CD14-positive monocyte (primary cell): ENCODE data around the gene INPP5A. TPM values are rescaled to one million over a fixed set of nuclear protein-coding genes. Genes with fewer than 3 reads are reported as not detected.

Experiments used
- DNase-seq, 3 donors: peaks; one replicate each; pipeline ENCODE4 v3.0.0-alpha.2; 2011 to 2022
- H2AFZ ChIP-seq: 2 replicates; pipeline ENCODE4 v1.6.0; 2012; ENCODE audit warnings: mild to moderate bottlenecking, low read depth, low read length, inconsistent platforms; ENCODE audit not compliant: insufficient read depth, poor library complexity, severe bottlenecking
- H3K27ac ChIP-seq, 2 donors: 1 replicate in 1 of 2; 2 replicates in 1 of 2; pipeline ENCODE4 v1.5.1; 2012 to 2013; ENCODE audit warnings: low read length in 2 of 2, control low read depth in 1 of 2, inconsistent platforms in 1 of 2, low read depth in 1 of 2, mild to moderate bottlenecking in 1 of 2
- H3K27me3 ChIP-seq, 2 donors: one replicate each; pipeline versions ENCODE4 v1.6.0 to v1.6.1; 2011 to 2013; ENCODE audit warnings: low read length in 2 of 2; ENCODE audit not compliant: control insufficient read depth in 2 of 2, insufficient read depth in 2 of 2
- H3K36me3 ChIP-seq, 2 donors: replicated peaks in 1 of 2; 1 replicate in 1 of 2; 2 replicates in 1 of 2; pipeline versions ENCODE4 v1.5.1 to v1.6.1; 2012 to 2013; ENCODE audit warnings: low read length in 2 of 2, control low read depth in 1 of 2, inconsistent platforms in 1 of 2, mild to moderate bottlenecking in 1 of 2; ENCODE audit not compliant: insufficient read depth in 2 of 2, control insufficient read depth in 1 of 2
- H3K4me1 ChIP-seq, 2 donors: 1 replicate in 1 of 2; 2 replicates in 1 of 2; pipeline versions ENCODE4 v1.5.1 to v1.6.1; 2012 to 2013; ENCODE audit warnings: low read length in 2 of 2, control low read depth in 1 of 2, inconsistent platforms in 1 of 2, mild to moderate bottlenecking in 1 of 2, moderate library complexity in 1 of 2; ENCODE audit not compliant: insufficient read depth in 2 of 2, control insufficient read depth in 1 of 2
- H3K4me2 ChIP-seq: replicated peaks from 2 replicates; pipeline ENCODE3; 2012; ENCODE audit warnings: low read length, moderate library complexity, mild to moderate bottlenecking; ENCODE audit not compliant: poor library complexity, severe bottlenecking; ENCODE audit errors: extremely low read depth
- H3K4me3 ChIP-seq, 3 experiments: fragments of 200-600 bp in 1 of 3; sonication (generic) in 1 of 3; replicated peaks in 1 of 3; 1 replicate in 2 of 3; 2 replicates in 1 of 3; pipeline ENCODE4 v1.5.1; 2011 to 2013; ENCODE audit warnings: low read length in 3 of 3, mild to moderate bottlenecking in 3 of 3, control low read depth in 2 of 3, low read depth in 2 of 3, inconsistent platforms in 1 of 3, moderate library complexity in 1 of 3
- H3K79me2 ChIP-seq: 2 replicates; pipeline ENCODE4 v1.6.0; 2012; ENCODE audit warnings: mild to moderate bottlenecking, control low read depth, inconsistent platforms, low read length, moderate library complexity; ENCODE audit not compliant: insufficient read depth
- H3K9ac ChIP-seq: 2 replicates; pipeline ENCODE4 v1.6.0; 2017; ENCODE audit warnings: low read length, mild to moderate bottlenecking; ENCODE audit not compliant: insufficient read depth, poor library complexity, severe bottlenecking
- H3K9me3 ChIP-seq, 2 donors: replicated peaks in 1 of 2; 1 replicate in 1 of 2; 2 replicates in 1 of 2; pipeline versions ENCODE4 v1.5.1 to v1.6.1; 2012 to 2013; ENCODE audit warnings: low read length in 2 of 2, control low read depth in 1 of 2; ENCODE audit not compliant: control insufficient read depth in 1 of 2, insufficient read depth in 1 of 2
- H4K20me1 ChIP-seq: 2 replicates; pipeline ENCODE4 v1.6.0; 2012; ENCODE audit warnings: mild to moderate bottlenecking, low read length, control low read depth, moderate library complexity; ENCODE audit not compliant: insufficient read depth
- H3K27ac Mint-ChIP-seq, 7 donors: one replicate each; pipeline ENCODE4 v1.8.0; 2020; ENCODE audit warnings: mild to moderate bottlenecking in 7 of 7, mixed read lengths in 7 of 7, moderate library complexity in 6 of 7, inconsistent platforms in 2 of 7
- H3K27me3 Mint-ChIP-seq, 3 donors: one replicate each; pipeline ENCODE4 v1.8.0; 2021 to 2022; ENCODE audit warnings: low read depth in 3 of 3, mild to moderate bottlenecking in 3 of 3, mixed read lengths in 3 of 3, moderate library complexity in 3 of 3, inconsistent platforms in 1 of 3
- H3K36me3 Mint-ChIP-seq, 2 donors: one replicate each; pipeline ENCODE4 v1.8.0; 2020; ENCODE audit warnings: mixed read lengths in 2 of 2, inconsistent platforms in 1 of 2, mild to moderate bottlenecking in 1 of 2
- H3K4me1 Mint-ChIP-seq: one replicate; pipeline ENCODE4 v1.8.0; 2020; ENCODE audit warnings: mild to moderate bottlenecking, mixed read lengths
- H3K4me3 Mint-ChIP-seq, 2 donors: one replicate each; pipeline ENCODE4 v1.8.0; 2020; ENCODE audit warnings: mild to moderate bottlenecking in 2 of 2, mixed read lengths in 2 of 2, moderate library complexity in 1 of 2
- H3K9me3 Mint-ChIP-seq, 7 donors: one replicate each; pipeline ENCODE4 v1.8.0; 2020 to 2022; ENCODE audit warnings: mixed read lengths in 7 of 7, mild to moderate bottlenecking in 6 of 7, moderate library complexity in 6 of 7, inconsistent platforms in 2 of 7
- WGBS: methylation state at CpG from one replicate; pipeline ENCODE4 v1.1.5; 2013; ENCODE audit warnings: missing lambda C conversion rate; ENCODE audit not compliant: insufficient coverage; 5-methylcytosine and 5-hydroxymethylcytosine counted together
- intact Hi-C, 2 donors: fragments of 100-400 bp; cut with micrococcal nuclease; formaldehyde crosslinking; loops; one replicate each; pipeline versions ENCODE4 v1.15.0 to v1.15.1; 2023
- polyA plus RNA-seq, 3 donors: library from polyadenylated mRNA; depleted of rRNA in 1 of 3; unstranded in 2 of 3; stranded (reverse) in 1 of 3; fragments of 300-500 nt in 2 of 3; fragments of >200 nt in 1 of 3; fragmentation: Illumina TruSeq in 2 of 3; gene quantifications; 1 replicate in 2 of 3; 2 replicates in 1 of 3; pipeline ENCODE4 v1.2.3, GENCODE V29; 2012 to 2021
- TF ChIP-seq, protein P1 (sequence below): fragments of 200-600 bp; IDR thresholded peaks from one replicate; pipeline ENCODE4 v1.8.0; 2022; ENCODE audit warnings: antibody characterized with exemption, mild to moderate bottlenecking

The INPP5A gene
- polyA plus RNA-seq, 3 donors = 0.87 to 17.2 (median 2.9) TPM

DNA sequence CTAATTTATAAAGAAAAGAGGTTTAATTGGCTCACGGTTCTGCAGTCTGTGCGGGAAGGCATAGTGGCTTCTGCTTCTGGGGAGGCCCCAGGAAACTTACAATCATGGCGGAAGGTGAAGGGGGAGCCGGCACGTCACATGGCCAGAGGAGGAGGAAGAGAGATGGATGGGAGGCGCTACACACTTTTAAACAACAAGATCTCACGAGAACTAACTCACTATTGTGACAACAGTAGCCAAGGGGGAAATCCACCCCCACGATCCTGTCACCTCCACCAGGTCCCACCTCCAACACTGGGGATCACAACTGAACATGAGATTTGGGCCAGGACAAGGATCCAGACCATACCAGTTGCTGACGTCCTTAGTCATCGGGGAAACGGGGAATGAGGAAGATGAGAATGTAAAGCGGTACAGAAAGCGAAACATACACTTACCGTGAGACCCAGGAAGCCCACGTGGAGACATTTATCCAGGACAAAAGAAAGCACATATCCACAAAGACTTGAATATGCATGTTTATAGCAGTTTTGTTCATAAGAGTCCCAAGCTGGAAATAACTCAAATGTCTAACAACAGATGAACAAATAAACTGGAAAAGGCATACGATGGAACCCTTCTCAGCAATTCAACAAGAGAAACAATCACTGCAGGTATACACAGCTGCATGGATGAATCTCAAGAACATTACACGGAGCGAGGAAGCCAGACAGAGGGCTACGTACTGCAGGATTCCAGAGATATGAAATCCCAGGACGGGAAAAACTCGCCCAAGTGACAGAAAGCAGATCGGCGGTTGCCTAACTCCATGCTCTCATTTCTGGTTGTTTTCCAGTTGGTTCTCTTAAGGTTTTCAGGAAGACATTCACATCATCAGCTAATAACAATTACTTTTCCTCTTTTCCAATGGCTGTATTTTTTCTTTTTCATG is 26.2 kb upstream of the INPP5A start:
- H3K9ac ChIP-seq = no peak overlapping the region
- TF ChIP-seq, protein P1, sequence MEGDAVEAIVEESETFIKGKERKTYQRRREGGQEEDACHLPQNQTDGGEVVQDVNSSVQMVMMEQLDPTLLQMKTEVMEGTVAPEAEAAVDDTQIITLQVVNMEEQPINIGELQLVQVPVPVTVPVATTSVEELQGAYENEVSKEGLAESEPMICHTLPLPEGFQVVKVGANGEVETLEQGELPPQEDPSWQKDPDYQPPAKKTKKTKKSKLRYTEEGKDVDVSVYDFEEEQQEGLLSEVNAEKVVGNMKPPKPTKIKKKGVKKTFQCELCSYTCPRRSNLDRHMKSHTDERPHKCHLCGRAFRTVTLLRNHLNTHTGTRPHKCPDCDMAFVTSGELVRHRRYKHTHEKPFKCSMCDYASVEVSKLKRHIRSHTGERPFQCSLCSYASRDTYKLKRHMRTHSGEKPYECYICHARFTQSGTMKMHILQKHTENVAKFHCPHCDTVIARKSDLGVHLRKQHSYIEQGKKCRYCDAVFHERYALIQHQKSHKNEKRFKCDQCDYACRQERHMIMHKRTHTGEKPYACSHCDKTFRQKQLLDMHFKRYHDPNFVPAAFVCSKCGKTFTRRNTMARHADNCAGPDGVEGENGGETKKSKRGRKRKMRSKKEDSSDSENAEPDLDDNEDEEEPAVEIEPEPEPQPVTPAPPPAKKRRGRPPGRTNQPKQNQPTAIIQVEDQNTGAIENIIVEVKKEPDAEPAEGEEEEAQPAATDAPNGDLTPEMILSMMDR = no peak
- Mint-ChIP-seq H3K36me3 (no peaks in the 10 kb centered on the region), H3K9me3 (peaks cover 5 to 13% (median 8%) of the 10 kb centered on the region in 7 donors), H3K4me3 (peak overlapping the region; percentile 32 to 72), H3K27ac (peak overlapping the region in 5 of 7 donors; percentile 53 to 80 (median 73)), H3K27me3 (peaks cover 1 to 8% (median 5%) of the 10 kb centered on the region in 3 donors), H3K4me1 (peaks cover 18% of the 10 kb centered on the region)
- H2AFZ ChIP-seq = no peak overlapping the region
- no peaks in the 10 kb centered on the region for H3K36me3 ChIP-seq
- H3K79me2 ChIP-seq = no peaks in the 10 kb centered on the region
- H3K4me2 ChIP-seq = no peak overlapping the region
- H3K4me1 ChIP-seq = peaks cover 5 to 11% of the 10 kb centered on the region in 2 donors
- intact Hi-C loops = no loop called here
- DNase-seq = peak; percentile 16 to 64 (median 47)
- WGBS = 87% methylated on average over 11 of the region's 23 CpGs
- H3K4me3 ChIP-seq = peak overlapping the region in 1 of 3 experiments; percentile 15
- no peaks in the 10 kb centered on the region for H4K20me1 ChIP-seq
- H3K9me3 ChIP-seq = peaks cover 0 to 4% of the 10 kb centered on the region in 2 donors
- H3K27ac ChIP-seq = no peak overlapping the region
- H3K27me3 ChIP-seq = no peaks in the 10 kb centered on the region

DNA sequence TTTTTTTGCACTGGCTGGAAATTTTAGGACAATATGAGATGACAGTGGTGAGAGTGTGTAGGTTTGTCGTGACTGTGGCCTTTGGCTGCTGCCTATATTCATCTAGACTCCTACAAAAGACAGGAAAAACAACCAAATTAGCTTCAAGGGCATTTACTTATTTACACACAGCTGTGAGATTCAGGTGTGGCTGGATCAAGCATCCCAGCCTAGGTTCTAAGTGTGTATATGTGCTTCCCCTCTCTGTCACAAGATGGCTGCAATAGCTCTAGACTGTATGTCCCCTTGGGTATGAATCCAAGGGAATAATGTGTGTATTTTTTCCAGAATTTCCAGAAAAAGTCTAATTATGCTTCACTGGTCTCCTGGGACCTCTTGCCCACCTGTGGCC is 25.5 kb upstream of the INPP5A start:
- Histone ChIP-seq H3K9ac (no peak overlapping the region), H4K20me1 (no peaks in the 10 kb centered on the region), H3K4me2 (no peak overlapping the region), H3K36me3 (no peaks in the 10 kb centered on the region), H3K79me2 (no peaks in the 10 kb centered on the region), H3K4me1 (peaks cover 9 to 18% of the 10 kb centered on the region in 2 donors), H2AFZ (no peak overlapping the region), H3K4me3 (no peak overlapping the region), H3K27ac (no peak overlapping the region), H3K9me3 (peaks cover 0 to 4% of the 10 kb centered on the region in 2 donors), H3K27me3 (no peaks in the 10 kb centered on the region)
- no CpG with 5 or more reads among the region's 1 CpG for WGBS
- no peak overlapping the region for H3K4me3 Mint-ChIP-seq
- DNase-seq = no peak
- peaks cover 21% of the 10 kb centered on the region for H3K4me1 Mint-ChIP-seq
- TF ChIP-seq, protein P1 = no peak
- H3K36me3 Mint-ChIP-seq = no peaks in the 10 kb centered on the region
- H3K9me3 Mint-ChIP-seq = peaks cover 5 to 13% (median 8%) of the 10 kb centered on the region in 7 donors
- H3K27me3 Mint-ChIP-seq = peaks cover 1 to 11% (median 5%) of the 10 kb centered on the region in 3 donors
- H3K27ac Mint-ChIP-seq = no peak overlapping the region
- intact Hi-C loops = no loop called here
